NCI-H146 treated with DMSO at 0.1 percent for 48 hours (cell line): ENCODE data around the gene TRPV6.

ENCODE experiments used
- DNase-seq: peaks from one replicate; lab custom pipeline; 2025; ENCODE audit not compliant: unreplicated experiment; lab: John Stamatoyannopoulos, UW

The TRPV6 gene

GRCh38 chr7:142885311-142886230 is at the start of gene TRPV6:
Gene TRPV6, minus strand, starts transcription at chr7:142885745.
- DNase-seq, result no peak

- no peak for DNase-seq
Measured at GRCh38 chr7:142934056-142934455, 48.5 kb upstream of the TRPV6 start.

GRCh38 chr7:142933624-142934023 is 48.1 kb upstream of the TRPV6 start, which contains the start of gene TRPV5:
Gene TRPV5, minus strand, starts transcription at chr7:142933746. Its CDS starts 287 bp downstream, at chr7:142933459.
- DNase-seq, result no peak

GRCh38 chr7:142933092-142933475 is 47.5 kb upstream of the TRPV6 start:
- DNase-seq, result no peak

- no peak for DNase-seq
Measured at GRCh38 chr7:142932386-142933091, 47.0 kb upstream of the TRPV6 start.

- no peak for DNase-seq
Measured at GRCh38 chr7:142930126-142930730, 44.7 kb upstream of the TRPV6 start.

GRCh38 chr7:142927949-142928348 is 42.4 kb upstream of the TRPV6 start:
- DNase-seq, result no peak

- DNase-seq, result no peak
Measured at GRCh38 chr7:142927085-142927745, 41.7 kb upstream of the TRPV6 start.

- DNase-seq, result no peak
Measured at GRCh38 chr7:142925413-142925812, 39.9 kb upstream of the TRPV6 start.

- no peak for DNase-seq
Measured at GRCh38 chr7:142923391-142923790, 37.8 kb upstream of the TRPV6 start.

- no peak for DNase-seq
Measured at GRCh38 chr7:142919656-142920055, 34.1 kb upstream of the TRPV6 start.

GRCh38 chr7:142918901-142919300 is 33.4 kb upstream of the TRPV6 start:
- no peak for DNase-seq

GRCh38 chr7:142917447-142917846 is 31.9 kb upstream of the TRPV6 start:
- no peak for DNase-seq

- no peak for DNase-seq
Measured at GRCh38 chr7:142916508-142916907, 31.0 kb upstream of the TRPV6 start.

GRCh38 chr7:142915315-142915714 is 29.8 kb upstream of the TRPV6 start:
- DNase-seq, result no peak

- DNase-seq, result no peak
Measured at GRCh38 chr7:142914121-142914520, 28.6 kb upstream of the TRPV6 start.

GRCh38 chr7:142913566-142913965 is 28.0 kb upstream of the TRPV6 start:
- no peak for DNase-seq

- DNase-seq, result no peak
Measured at GRCh38 chr7:142913051-142913450, 27.5 kb upstream of the TRPV6 start.

GRCh38 chr7:142910481-142910880 is 24.9 kb upstream of the TRPV6 start:
- no peak for DNase-seq

- DNase-seq, result no peak
Measured at GRCh38 chr7:142910031-142910433, 24.5 kb upstream of the TRPV6 start.
